ENCODE measurements around the gene PGS1. TPM values are rescaled to one million over a fixed set of nuclear protein-coding genes. Genes with fewer than 3 reads are reported as not detected.

The PGS1 gene
- total and polyA plus RNA-seq, 2 of the 8 experiments (the other 6 are each of a cell fraction or from before 2014, with no cell fraction given), result 46.7 to 60.0 TPM

DNA sequence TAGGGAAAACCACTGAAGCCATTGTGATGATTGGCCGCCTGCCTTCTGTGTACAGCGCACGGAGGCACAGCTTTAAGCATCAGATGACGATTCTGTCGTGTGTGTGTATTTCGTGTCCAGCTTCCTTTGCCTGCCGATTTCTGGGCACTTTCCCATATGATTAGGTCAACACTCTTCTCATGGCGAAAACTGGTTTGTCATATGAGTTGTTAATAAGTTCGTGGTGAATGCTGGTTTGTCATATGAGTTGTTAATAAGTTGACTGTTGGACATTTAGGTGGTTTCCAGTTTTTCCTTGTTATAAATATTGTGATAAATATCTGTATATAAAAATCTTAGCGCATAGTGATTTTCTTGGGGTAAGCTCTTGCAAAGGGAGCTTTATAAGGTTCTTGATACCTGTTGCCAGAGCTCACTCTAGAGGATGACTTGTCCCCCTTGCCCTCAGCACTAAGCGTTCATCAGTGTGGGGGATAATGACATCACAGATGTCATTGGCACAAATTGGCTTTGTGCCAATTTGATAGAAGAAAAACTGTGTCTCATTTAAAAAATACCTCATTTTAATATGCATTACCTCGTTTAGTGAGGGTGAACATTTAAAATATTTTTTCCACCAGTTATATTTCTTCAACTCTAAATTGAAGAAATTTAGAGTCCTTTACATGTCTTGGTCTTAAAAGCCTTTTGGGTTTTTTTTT, 40.0 kb downstream of the PGS1 start (continued):
- TF ChIP-seq SP2 (IDR thresholded peaks at IDR 0.05; ENCODE audit: low read length), result no peak
- TF ChIP-seq POLR2AphosphoS5 (IDR thresholded peaks at IDR 0.05; ENCODE audit: low read depth, low read length), result no peak
- no peak for TF ChIP-seq HDAC2 (IDR thresholded peaks at IDR 0.05; ENCODE audit: borderline replicate concordance in 1 of 2, low read depth in 2 of 2, low read length in 2 of 2)
- TF ChIP-seq KDM1A (IDR thresholded peaks at IDR 0.05; ENCODE audit: borderline replicate concordance, low read length), result no peak
- no peak for TF ChIP-seq TCF12 (IDR thresholded peaks at IDR 0.05; ENCODE audit: low read depth, low read length)
- TF ChIP-seq NANOG (IDR thresholded peaks at IDR 0.05; ENCODE audit: insufficient read depth, low read depth, low read length, poor library complexity, severe bottlenecking), result no peak
